RKO (cell line): ENCODE data around the gene BCAS1.

Source experiments
- DNase-seq: peaks from one replicate; pipeline ENCODE4 v3.0.0-alpha.2; 2016; ENCODE audit warnings: low spot score

Gene BCAS1

GRCh38 chr20:54102543-54102942 is 32.1 kb upstream of the BCAS1 start:
- no peak for DNase-seq

DNA sequence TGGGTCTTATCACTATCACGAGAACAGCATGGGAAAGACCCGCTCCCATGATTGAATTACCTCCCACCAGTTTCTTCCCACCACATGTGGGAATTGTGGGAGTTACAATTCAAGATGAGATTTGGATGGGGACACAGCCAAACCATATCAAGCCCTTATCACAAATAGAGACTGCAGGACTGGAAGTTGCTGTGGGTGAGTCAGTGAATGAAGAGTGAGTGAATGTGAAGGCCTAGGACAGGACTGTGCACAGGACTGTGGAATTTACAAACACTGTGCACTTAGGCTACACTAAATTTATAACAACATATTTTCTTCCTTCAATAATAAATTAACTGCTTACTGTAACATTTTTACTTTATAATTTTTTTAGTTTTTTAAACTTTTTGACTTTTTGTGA is 30.2 kb upstream of the BCAS1 start:
- DNase-seq: no peak

GRCh38 chr20:54099894-54100293 is 29.5 kb upstream of the BCAS1 start:
- no peak for DNase-seq

- no peak for DNase-seq
These were observed 27.7 kb upstream of the BCAS1 start for GRCh38 chr20:54098047-54098446.

DNA sequence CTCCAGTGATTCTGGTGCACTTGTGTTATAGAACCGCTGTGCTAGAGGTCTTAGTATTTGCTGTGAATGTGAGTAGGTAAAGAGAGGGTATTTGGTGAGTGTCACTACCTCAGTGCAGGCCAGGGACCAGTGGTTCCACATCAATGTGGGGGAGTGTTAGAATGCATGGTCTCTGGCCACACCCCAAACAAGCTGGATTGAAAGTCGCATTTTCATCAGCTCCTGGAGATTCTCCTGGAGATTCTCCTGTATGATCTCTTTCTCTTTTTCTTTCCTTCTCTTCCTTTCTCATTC is 26.8 kb upstream of the BCAS1 start:
- no peak for DNase-seq

- no peak for DNase-seq
These were observed 25.4 kb upstream of the BCAS1 start for GRCh38 chr20:54095824-54096223.

GRCh38 chr20:54094268-54094580 is 23.8 kb upstream of the BCAS1 start:
- no peak for DNase-seq

- no peak for DNase-seq
These were observed 23.3 kb upstream of the BCAS1 start for GRCh38 chr20:54093423-54094267.

DNA sequence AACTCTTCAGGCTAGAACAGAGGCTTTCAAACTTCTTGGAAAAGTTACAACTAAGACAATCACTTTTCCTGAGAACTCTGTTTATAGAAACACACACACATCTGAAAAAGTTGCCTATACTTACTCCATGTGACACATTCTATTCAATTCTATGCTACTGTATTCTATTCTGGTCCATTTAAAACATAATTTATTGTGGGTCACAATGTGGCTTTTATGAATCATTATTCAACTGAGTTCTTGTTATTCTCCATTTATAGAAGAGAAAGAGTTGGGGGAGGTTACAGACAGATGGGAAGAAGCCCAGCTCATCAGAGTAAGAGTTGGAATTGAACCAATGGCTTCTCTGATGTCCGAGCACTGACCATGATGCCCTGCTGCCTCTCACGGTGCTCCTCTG is 21.6 kb upstream of the BCAS1 start:
- DNase-seq: no peak

GRCh38 chr20:54091120-54091480 is 20.7 kb upstream of the BCAS1 start:
- DNase-seq: no peak

DNA sequence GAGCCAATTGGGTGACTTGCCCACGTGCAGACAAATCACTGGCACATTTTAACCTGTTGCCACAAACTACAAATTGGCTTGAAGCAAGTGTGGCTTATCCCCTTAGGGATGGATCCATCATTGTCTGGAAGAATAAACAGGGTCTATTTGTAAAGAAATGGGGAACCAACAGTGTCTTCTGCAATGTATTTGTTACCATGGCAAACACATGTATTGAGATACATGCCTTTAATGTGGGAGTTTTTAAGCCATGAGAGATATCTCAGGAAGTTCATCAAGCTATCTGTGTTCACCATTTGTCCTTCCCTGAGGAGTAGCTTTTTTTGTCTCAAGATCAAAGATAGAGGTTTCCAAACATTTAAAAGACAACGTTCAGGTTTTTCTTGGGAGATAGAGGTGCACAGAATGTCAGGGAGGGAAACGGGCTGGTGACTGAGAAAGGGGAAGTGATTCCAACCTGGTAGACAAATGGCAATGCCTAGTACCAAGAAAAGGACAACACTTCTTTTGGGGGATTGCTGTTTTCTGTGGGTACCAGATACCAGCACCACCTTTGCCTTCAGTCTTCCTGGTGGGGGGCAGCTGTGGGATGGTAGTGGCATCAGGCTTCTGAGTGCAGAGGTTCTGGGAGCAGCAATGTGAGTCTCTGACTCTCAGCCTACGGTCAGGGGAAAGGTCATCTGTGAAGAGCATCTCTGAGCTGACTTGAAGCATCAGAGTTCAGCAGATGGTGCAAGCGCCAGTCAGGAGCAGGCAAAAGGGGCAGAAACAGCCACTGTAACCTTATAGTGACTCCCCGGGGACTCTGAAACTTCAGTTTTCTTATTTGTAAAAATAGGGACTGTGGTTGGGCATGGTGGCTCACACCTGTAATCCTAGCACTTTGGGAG is 20.1 kb upstream of the BCAS1 start:
- no peak for DNase-seq

DNA sequence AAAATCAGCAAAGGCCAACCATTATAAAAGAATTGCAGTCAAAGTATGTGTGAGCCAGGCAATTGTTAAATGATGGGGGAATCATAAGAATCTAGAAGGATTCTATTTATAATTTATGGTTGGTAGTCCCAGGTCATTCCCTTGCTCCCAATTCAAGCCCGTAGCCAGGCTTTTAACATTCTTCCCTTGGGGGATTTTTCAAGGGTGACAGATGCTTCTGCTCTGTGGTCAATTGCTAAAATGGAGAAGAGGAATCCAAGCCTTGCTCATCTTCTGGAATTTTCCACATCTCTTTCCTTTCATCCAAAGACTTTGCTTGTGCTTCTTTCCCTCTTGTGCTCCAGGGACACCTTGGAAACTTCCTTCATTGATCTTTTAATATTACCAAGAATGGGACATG is 18.0 kb upstream of the BCAS1 start:
- DNase-seq: no peak

DNA sequence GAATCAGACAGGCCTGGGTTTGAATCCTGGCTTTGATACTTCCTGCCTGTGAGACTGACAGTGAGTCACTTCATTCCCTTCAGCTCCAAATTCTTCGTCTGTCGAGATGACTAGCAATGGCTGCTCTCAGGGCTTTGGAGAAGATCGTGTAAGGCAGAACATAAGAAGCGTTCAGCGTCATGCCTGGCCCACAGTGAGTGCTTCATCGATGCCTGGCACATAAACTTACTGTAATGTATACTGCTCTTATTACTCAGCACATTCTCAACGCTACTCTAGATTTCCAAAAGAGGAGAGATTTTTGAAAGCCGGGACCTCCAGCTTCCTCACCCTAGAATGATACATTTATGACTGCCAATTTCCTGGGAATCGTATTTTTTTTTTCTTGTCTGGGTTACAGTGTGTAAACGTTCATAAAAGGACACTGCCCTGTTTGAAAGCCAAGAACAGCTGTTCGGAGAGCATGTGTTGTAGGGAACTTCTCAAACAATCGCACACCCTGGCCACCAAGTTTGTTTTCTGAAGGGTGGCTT is 16.2 kb upstream of the BCAS1 start:
- DNase-seq: no peak

GRCh38 chr20:54085910-54086309 is 15.5 kb upstream of the BCAS1 start:
- no peak for DNase-seq

GRCh38 chr20:54085425-54085824 is 15.0 kb upstream of the BCAS1 start:
- DNase-seq: no peak

DNA sequence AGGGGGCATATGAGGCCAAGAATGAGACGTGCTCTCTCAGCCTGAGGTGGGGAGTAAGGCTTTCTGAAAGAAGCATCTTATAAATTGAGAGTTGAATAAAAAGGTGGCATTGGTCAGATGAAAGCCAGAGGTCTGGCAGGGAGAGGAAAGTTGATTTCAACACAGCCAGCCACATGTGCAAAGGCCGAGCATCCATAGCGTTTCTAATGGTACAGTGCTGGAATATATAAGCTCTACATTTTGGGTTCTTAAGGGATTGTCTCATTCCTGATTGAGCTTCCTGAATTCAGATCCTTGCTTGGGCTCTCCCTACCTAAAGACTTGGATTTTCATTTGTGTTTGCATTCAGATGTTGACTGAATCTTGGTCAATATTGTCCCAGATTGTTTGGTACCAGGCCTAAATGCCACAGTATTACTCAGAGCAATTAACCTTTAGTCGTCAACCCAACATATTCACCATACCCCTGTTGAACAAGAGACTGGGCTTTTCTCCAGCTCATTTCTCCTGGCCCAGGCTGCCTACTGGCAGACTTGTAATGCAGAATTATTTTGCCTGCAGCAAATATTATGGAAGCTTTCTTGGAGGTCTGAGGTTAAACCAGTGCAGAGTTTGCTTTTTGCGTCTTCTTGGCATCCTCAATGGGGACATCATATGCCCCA is 14.5 kb upstream of the BCAS1 start:
- DNase-seq: no peak

DNA sequence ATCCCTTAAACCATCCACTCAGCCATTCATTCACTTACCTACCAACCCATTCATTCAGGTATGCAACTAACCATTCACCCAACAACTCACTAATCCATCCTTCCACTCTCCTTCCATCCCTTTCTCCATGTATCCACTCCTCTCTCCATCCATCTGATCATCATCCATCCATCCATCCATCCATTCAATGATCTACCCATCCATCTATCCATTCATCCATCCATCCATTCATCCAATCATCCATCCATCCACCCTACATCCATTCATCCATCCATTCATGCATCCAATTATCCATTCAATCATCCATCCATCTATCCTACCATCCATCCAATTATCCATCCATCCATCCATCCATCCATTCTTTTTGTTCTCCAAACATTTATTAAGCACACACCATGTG is 13.8 kb upstream of the BCAS1 start:
- no peak for DNase-seq

DNA sequence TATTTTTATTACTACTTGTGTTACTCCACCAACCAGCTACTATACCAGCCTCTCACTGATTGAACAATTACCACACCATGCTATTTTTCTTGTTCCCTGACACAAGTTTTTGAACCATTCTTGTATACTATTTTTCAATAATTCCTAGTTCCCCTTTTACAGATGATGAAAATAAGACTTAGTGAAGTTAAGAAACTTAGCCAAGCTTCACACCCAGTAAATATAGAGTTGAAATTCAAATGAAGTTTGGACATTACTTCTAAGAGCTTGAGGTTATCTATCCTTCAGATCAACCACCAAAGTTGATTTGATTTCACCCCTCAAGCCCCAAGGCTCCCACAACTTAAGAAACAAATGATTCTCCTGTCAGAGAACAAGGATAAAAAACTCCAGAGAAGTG is 13.1 kb upstream of the BCAS1 start:
- no peak for DNase-seq

- no peak for DNase-seq
These were observed 11.7 kb upstream of the BCAS1 start for GRCh38 chr20:54082100-54082499.

DNA sequence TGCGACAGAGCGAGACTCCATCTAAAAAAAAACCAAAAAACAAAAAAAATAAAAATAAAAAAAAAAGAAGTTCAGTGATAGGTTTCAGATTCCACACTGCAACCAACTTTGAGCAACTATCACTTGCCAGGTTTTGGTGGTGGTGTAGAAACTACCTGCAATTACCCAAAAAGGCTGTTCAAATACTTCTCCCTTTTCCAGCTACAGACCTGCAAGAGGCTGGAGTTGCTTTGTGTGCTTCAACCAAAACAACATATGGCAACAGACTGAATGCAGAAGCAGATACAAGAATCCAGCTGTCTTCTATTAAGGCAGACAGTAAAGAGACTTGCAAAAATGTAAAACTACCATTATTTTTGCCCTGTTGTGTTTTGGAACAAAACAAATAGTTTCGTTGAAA is 9.3 kb upstream of the BCAS1 start:
- DNase-seq: no peak

- DNase-seq: no peak
These were observed 8.0 kb upstream of the BCAS1 start for GRCh38 chr20:54078296-54078984.

DNA sequence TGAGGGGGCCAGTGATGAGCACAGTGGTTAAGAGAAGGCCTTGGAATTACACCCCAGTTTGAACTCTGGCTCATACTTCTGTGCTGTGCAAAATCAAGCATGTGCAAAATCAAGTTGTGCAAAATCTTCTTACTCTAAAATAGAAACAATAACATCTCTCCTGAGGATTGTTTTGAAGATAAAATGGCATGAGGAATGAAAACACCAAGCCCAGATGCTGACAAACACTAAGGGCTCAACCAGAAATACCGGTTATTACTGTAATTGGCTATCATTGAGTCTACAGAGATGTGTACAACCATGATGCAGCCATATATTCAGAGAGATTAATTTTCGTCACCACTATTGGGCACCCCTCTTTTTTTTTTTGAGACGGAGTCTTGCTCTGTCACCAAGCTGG is 5.9 kb upstream of the BCAS1 start:
- DNase-seq: no peak
